ENCODE results near the gene LACTB.

- TF ChIP-seq, protein P1, sequence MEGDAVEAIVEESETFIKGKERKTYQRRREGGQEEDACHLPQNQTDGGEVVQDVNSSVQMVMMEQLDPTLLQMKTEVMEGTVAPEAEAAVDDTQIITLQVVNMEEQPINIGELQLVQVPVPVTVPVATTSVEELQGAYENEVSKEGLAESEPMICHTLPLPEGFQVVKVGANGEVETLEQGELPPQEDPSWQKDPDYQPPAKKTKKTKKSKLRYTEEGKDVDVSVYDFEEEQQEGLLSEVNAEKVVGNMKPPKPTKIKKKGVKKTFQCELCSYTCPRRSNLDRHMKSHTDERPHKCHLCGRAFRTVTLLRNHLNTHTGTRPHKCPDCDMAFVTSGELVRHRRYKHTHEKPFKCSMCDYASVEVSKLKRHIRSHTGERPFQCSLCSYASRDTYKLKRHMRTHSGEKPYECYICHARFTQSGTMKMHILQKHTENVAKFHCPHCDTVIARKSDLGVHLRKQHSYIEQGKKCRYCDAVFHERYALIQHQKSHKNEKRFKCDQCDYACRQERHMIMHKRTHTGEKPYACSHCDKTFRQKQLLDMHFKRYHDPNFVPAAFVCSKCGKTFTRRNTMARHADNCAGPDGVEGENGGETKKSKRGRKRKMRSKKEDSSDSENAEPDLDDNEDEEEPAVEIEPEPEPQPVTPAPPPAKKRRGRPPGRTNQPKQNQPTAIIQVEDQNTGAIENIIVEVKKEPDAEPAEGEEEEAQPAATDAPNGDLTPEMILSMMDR (IDR thresholded peaks at IDR 0.05) = no peak
- no peak for TF ChIP-seq POLR2A (IDR thresholded peaks at IDR 0.05)
- no peak for TF ChIP-seq POLR2AphosphoS5 (IDR thresholded peaks at IDR 0.05)
These were observed 11.1 kb upstream of the LACTB start for GRCh38 chr15:63110428-63111026.

Measured in gastroesophageal sphincter (tissue), 3 donors.